RWPE2 (cell line): Measurements from ENCODE around the gene ESR2.

Experiments used
- ATAC-seq: fragments of 200-7000 bp; cut with Tn5 transposase; 3 replicates; pipeline ENCODE4 v1.9.1; 2021; ENCODE audit warnings: low read depth
- DNase-seq: peaks from one replicate; pipeline ENCODE4 v3.0.0-alpha.2; 2020; ENCODE audit warnings: low spot score
- H3K27ac ChIP-seq: fragments of 450-650 bp; 2 replicates; pipeline ENCODE4 v1.5.1; 2017; ENCODE audit warnings: mild to moderate bottlenecking; ENCODE audit not compliant: poor library complexity, severe bottlenecking
- H3K27me3 ChIP-seq: fragments of 250-450 bp; sonication (Bioruptor Pico); 2 replicates; pipeline ENCODE4 v1.5.1; 2021; ENCODE audit warnings: mild to moderate bottlenecking, moderate library complexity; ENCODE audit not compliant: insufficient read depth, poor library complexity, severe bottlenecking
- H3K36me3 ChIP-seq: fragments of 250-450 bp; sonication (Bioruptor Pico); 2 replicates; pipeline ENCODE4 v1.5.1; 2020; ENCODE audit warnings: low read depth, mild to moderate bottlenecking, moderate library complexity
- H3K4me1 ChIP-seq: fragments of 250-450 bp; sonication (Bioruptor Pico); 2 replicates; pipeline ENCODE4 v1.5.1; 2021; ENCODE audit warnings: mild to moderate bottlenecking, moderate library complexity; ENCODE audit not compliant: insufficient read depth, poor library complexity, severe bottlenecking
- H3K4me3 ChIP-seq: fragments of 250-450 bp; sonication (Bioruptor Pico); 2 replicates; pipeline ENCODE4 v1.5.1; 2021; ENCODE audit warnings: mild to moderate bottlenecking, moderate library complexity; ENCODE audit not compliant: severe bottlenecking
- H3K9me3 ChIP-seq: fragments of 250-450 bp; sonication (Bioruptor Pico); 2 replicates; pipeline ENCODE4 v1.5.1; 2021; ENCODE audit warnings: mild to moderate bottlenecking, moderate library complexity; ENCODE audit not compliant: severe bottlenecking
- CTCF ChIP-seq: fragments of 450-650 bp; IDR thresholded peaks from one replicate; pipeline ENCODE4 v1.5.1; 2017; ENCODE audit warnings: mild to moderate bottlenecking, moderate library complexity; ENCODE audit not compliant: poor library complexity, severe bottlenecking

ESR2 gene

GRCh38 chr14:64289571-64289970 is 4.6 kb downstream of the ESR2 start:
- H3K27ac ChIP-seq: no peak overlapping the region
- H3K4me1 ChIP-seq: no peaks in the 10 kb centered on the region
- no peaks in the 10 kb centered on the region for H3K36me3 ChIP-seq
- no peak for TF ChIP-seq CTCF
- DNase-seq: no peak
- no peak for ATAC-seq
- H3K27me3 ChIP-seq: no peaks in the 10 kb centered on the region
- H3K9me3 ChIP-seq: no peaks in the 10 kb centered on the region
- no peak overlapping the region for H3K4me3 ChIP-seq

GRCh38 chr14:64281805-64282204 is 12.4 kb downstream of the ESR2 start:
- DNase-seq (no peak), ATAC-seq (no peak)
- Histone ChIP-seq H3K4me1 (no peaks in the 10 kb centered on the region), H3K36me3 (no peaks in the 10 kb centered on the region), H3K9me3 (no peaks in the 10 kb centered on the region), H3K4me3 (no peak overlapping the region), H3K27ac (no peak overlapping the region), H3K27me3 (no peaks in the 10 kb centered on the region)
- TF ChIP-seq CTCF: no peak

GRCh38 chr14:64279704-64280668 is 14.2 kb downstream of the ESR2 start:
- no peak for TF ChIP-seq CTCF
- Histone ChIP-seq H3K27me3 (no peaks in the 10 kb centered on the region), H3K4me1 (no peaks in the 10 kb centered on the region), H3K27ac (no peak overlapping the region), H3K9me3 (no peaks in the 10 kb centered on the region), H3K36me3 (no peaks in the 10 kb centered on the region), H3K4me3 (no peak overlapping the region)
- DNase-seq (no peak), ATAC-seq (peak; percentile 38; the same call in 1 of the 3 replicates)

GRCh38 chr14:64278458-64278857 is 15.7 kb downstream of the ESR2 start:
- Histone ChIP-seq H3K27me3 (no peaks in the 10 kb centered on the region), H3K4me3 (no peak overlapping the region), H3K27ac (no peak overlapping the region), H3K36me3 (no peaks in the 10 kb centered on the region), H3K9me3 (no peaks in the 10 kb centered on the region), H3K4me1 (no peaks in the 10 kb centered on the region)
- no peak for ATAC-seq
- DNase-seq: no peak
- TF ChIP-seq CTCF: no peak

GRCh38 chr14:64272019-64272418 is 22.2 kb downstream of the ESR2 start:
- Histone ChIP-seq H3K27ac (no peak overlapping the region), H3K4me3 (no peak overlapping the region), H3K9me3 (no peaks in the 10 kb centered on the region), H3K27me3 (no peaks in the 10 kb centered on the region), H3K36me3 (no peaks in the 10 kb centered on the region), H3K4me1 (no peaks in the 10 kb centered on the region)
- DNase-seq (no peak), ATAC-seq (no peak)
- TF ChIP-seq CTCF: no peak
